HepG2 (cell line): ENCODE measurements around the gene TLE2. TPM values are rescaled to one million over a fixed set of nuclear protein-coding genes. Genes with fewer than 3 reads are reported as not detected.

Source experiments
- BCL3 ChIP-seq: sonication (generic); formaldehyde crosslinking; IDR thresholded peaks from 2 replicates; pipeline ENCODE4 v1.5.1; 2020; ENCODE audit warnings: mild to moderate bottlenecking, missing genetic modification reagents, moderate library complexity
- HMGXB3 ChIP-seq: sonication (generic); formaldehyde crosslinking; IDR thresholded peaks from 2 replicates; pipeline ENCODE4 v1.4.0; 2020; ENCODE audit warnings: missing genetic modification reagents, borderline replicate concordance
- HOXD1 ChIP-seq: sonication (generic); formaldehyde crosslinking; IDR thresholded peaks from 2 replicates; pipeline ENCODE4 v1.5.0; 2020; ENCODE audit warnings: missing genetic modification reagents
- IRF2 ChIP-seq: IDR thresholded peaks from 2 replicates; pipeline ENCODE4 v1.6.1; 2018; ENCODE audit warnings: missing genetic modification reagents, missing compliant biosample characterization
- KLF11 ChIP-seq: IDR thresholded peaks from 2 replicates; pipeline ENCODE4 v1.6.1; 2016; ENCODE audit warnings: missing compliant biosample characterization
- NFYB ChIP-seq: sonication (generic); formaldehyde crosslinking; IDR thresholded peaks from 2 replicates; pipeline ENCODE4 v1.4.0; 2020; ENCODE audit warnings: missing genetic modification reagents
- TBX2 ChIP-seq: sonication (generic); formaldehyde crosslinking; IDR thresholded peaks from 2 replicates; pipeline ENCODE4 v1.5.0; 2020; ENCODE audit warnings: missing genetic modification reagents, mild to moderate bottlenecking, borderline replicate concordance
- ZBTB8A ChIP-seq: sonication (generic); formaldehyde crosslinking; IDR thresholded peaks from 2 replicates; pipeline ENCODE4 v1.4.0; 2020; ENCODE audit warnings: mild to moderate bottlenecking, low read depth, missing genetic modification reagents, borderline replicate concordance
- ZFP82 ChIP-seq: sonication (generic); formaldehyde crosslinking; IDR thresholded peaks from 2 replicates; pipeline ENCODE4 v1.5.1; 2020; ENCODE audit warnings: mild to moderate bottlenecking, missing genetic modification reagents, borderline replicate concordance
- ZNF383 ChIP-seq: sonication (generic); formaldehyde crosslinking; IDR thresholded peaks from 2 replicates; pipeline ENCODE4 v1.4.0; 2020; ENCODE audit warnings: missing genetic modification reagents, mild to moderate bottlenecking, borderline replicate concordance
- polyA plus RNA-seq, 8 experiments: library from polyadenylated mRNA; depleted of rRNA in 3 of 8; stranded (reverse) in 7 of 8; unstranded in 1 of 8; fragments of >200 nt; fragmentation: Illumina TruSeq in 4 of 8; extraction: Trizol in 4 of 8; gene quantifications; 2 replicates each; pipeline versions ENCODE4 v1.2.1 to v1.2.3, GENCODE V29; 2011 to 2016; ENCODE audit warnings: low read depth in 4 of 8, missing spikeins in 1 of 8, mixed read lengths in 1 of 8; ENCODE audit not compliant: insufficient read depth in 1 of 8
- total RNA-seq, 5 experiments: library from RNA; depleted of rRNA; stranded (reverse); fragments of >200 nt; fragmentation: Illumina TruSeq; extraction: Trizol; gene quantifications; 2 replicates each; pipeline ENCODE4 v1.2.3, GENCODE V29; 2016; ENCODE audit warnings: low read depth in 1 of 5
- TF ChIP-seq, protein P1 (sequence below): IDR thresholded peaks from 2 replicates; pipeline ENCODE4 v1.6.1; 2012; ENCODE audit warnings: low read length, improper control_type of control experiment
- TF ChIP-seq, protein P2 (sequence below): sonication (generic); formaldehyde crosslinking; IDR thresholded peaks from 2 replicates; pipeline ENCODE4 v1.4.0; 2020; ENCODE audit warnings: missing genetic modification reagents
- TF ChIP-seq, protein P3 (sequence below): sonication (generic); formaldehyde crosslinking; IDR thresholded peaks from 2 replicates; pipeline ENCODE4 v1.5.0; 2020; ENCODE audit warnings: missing genetic modification reagents
- TF ChIP-seq, protein P4 (sequence below): sonication (generic); formaldehyde crosslinking; IDR thresholded peaks from 2 replicates; pipeline ENCODE4 v1.9.0; 2021; ENCODE audit warnings: missing genetic modification reagents, borderline replicate concordance

TLE2 gene
- total and polyA plus RNA-seq, 2 of the 13 experiments (the other 11 are each of a cell fraction or from before 2014, with no cell fraction given), result 0.07 to 0.81 TPM

- TF ChIP-seq HMGXB3 (CRISPR knock-in tag) (peak; percentile 75; the same call in 1 of the 2 replicates), BCL3 (CRISPR knock-in tag) (no peak), HOXD1 (CRISPR knock-in tag) (no peak), KLF11 (no peak), ZFP82 (CRISPR knock-in tag) (no peak), ZNF383 (CRISPR knock-in tag) (peak; percentile 67; the same call in 1 of the 2 replicates), NFYB (CRISPR knock-in tag) (peak; percentile 97), ZBTB8A (no peak), TBX2 (peak; percentile 14; the same call in 1 of the 2 replicates), IRF2 (CRISPR knock-in tag) (no peak; the same call in 1 of the 2 replicates)
- TF ChIP-seq, protein P1, sequence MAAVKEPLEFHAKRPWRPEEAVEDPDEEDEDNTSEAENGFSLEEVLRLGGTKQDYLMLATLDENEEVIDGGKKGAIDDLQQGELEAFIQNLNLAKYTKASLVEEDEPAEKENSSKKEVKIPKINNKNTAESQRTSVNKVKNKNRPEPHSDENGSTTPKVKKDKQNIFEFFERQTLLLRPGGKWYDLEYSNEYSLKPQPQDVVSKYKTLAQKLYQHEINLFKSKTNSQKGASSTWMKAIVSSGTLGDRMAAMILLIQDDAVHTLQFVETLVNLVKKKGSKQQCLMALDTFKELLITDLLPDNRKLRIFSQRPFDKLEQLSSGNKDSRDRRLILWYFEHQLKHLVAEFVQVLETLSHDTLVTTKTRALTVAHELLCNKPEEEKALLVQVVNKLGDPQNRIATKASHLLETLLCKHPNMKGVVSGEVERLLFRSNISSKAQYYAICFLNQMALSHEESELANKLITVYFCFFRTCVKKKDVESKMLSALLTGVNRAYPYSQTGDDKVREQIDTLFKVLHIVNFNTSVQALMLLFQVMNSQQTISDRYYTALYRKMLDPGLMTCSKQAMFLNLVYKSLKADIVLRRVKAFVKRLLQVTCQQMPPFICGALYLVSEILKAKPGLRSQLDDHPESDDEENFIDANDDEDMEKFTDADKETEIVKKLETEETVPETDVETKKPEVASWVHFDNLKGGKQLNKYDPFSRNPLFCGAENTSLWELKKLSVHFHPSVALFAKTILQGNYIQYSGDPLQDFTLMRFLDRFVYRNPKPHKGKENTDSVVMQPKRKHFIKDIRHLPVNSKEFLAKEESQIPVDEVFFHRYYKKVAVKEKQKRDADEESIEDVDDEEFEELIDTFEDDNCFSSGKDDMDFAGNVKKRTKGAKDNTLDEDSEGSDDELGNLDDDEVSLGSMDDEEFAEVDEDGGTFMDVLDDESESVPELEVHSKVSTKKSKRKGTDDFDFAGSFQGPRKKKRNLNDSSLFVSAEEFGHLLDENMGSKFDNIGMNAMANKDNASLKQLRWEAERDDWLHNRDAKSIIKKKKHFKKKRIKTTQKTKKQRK, result no peak
- TF ChIP-seq, protein P2, sequence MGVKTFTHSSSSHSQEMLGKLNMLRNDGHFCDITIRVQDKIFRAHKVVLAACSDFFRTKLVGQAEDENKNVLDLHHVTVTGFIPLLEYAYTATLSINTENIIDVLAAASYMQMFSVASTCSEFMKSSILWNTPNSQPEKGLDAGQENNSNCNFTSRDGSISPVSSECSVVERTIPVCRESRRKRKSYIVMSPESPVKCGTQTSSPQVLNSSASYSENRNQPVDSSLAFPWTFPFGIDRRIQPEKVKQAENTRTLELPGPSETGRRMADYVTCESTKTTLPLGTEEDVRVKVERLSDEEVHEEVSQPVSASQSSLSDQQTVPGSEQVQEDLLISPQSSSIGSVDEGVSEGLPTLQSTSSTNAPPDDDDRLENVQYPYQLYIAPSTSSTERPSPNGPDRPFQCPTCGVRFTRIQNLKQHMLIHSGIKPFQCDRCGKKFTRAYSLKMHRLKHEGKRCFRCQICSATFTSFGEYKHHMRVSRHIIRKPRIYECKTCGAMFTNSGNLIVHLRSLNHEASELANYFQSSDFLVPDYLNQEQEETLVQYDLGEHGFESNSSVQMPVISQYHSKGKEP (CRISPR knock-in tag), result no peak
- TF ChIP-seq, protein P3, sequence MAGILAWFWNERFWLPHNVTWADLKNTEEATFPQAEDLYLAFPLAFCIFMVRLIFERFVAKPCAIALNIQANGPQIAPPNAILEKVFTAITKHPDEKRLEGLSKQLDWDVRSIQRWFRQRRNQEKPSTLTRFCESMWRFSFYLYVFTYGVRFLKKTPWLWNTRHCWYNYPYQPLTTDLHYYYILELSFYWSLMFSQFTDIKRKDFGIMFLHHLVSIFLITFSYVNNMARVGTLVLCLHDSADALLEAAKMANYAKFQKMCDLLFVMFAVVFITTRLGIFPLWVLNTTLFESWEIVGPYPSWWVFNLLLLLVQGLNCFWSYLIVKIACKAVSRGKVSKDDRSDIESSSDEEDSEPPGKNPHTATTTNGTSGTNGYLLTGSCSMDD, result no peak
- TF ChIP-seq, protein P4, sequence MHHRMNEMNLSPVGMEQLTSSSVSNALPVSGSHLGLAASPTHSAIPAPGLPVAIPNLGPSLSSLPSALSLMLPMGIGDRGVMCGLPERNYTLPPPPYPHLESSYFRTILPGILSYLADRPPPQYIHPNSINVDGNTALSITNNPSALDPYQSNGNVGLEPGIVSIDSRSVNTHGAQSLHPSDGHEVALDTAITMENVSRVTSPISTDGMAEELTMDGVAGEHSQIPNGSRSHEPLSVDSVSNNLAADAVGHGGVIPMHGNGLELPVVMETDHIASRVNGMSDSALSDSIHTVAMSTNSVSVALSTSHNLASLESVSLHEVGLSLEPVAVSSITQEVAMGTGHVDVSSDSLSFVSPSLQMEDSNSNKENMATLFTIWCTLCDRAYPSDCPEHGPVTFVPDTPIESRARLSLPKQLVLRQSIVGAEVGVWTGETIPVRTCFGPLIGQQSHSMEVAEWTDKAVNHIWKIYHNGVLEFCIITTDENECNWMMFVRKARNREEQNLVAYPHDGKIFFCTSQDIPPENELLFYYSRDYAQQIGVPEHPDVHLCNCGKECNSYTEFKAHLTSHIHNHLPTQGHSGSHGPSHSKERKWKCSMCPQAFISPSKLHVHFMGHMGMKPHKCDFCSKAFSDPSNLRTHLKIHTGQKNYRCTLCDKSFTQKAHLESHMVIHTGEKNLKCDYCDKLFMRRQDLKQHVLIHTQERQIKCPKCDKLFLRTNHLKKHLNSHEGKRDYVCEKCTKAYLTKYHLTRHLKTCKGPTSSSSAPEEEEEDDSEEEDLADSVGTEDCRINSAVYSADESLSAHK (CRISPR knock-in tag), result no peak
Observed at GRCh38 chr19:3035542-3036118, 6.5 kb upstream of the TLE2 start (continued).
